GM18858 (cell line): ENCODE measurements around the gene C18orf54.
"Not testable (repeated sequence)": the region's sequence is repeated elsewhere in the genome, so short reads cannot be mapped to it uniquely, and the experiment has no call there.

Experiments
- ATAC-seq: cut with Tn5 transposase; IDR thresholded peaks from one replicate; pipeline ENCODE4 v1.9.1; 2021; ENCODE audit not compliant: unreplicated experiment

The C18orf54 gene

DNA sequence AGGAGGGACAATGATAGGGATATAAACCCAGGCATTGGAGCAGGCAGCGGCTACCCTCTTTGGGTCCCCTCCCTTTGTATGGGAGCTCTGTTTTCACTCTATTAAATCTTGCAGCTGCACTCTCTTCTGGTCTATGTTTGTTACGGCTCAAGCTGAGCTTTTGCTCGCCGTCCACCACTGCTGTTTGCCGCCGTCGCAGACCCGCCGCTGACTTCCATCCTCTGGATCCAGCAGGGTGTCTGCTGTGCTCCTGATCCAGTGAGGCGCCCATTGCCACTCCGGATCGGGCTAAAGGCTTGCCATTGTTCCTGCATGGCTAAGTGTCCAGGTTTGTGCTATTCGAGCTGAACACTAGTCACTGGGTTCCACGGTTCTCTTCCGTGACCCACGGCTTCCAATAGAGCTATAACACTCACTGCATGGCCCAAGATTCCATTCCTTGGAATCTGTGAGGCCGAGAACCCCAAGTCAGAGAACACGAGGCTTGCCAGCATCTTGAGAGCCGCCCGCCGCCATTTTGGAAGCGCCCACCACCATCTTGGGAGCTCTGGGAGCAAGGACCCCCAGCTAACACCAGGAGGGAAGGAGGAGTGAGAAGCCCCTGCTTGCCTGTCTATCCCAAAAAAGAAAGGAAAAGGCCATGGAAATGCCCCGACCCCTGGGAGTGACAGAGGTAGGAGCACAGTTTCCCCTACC is 29.2 kb downstream of the C18orf54 start:
- not testable (repeated sequence) for ATAC-seq

GRCh38 chr18:54387631-54388030 is 29.9 kb downstream of the C18orf54 start:
- ATAC-seq: no peak

DNA sequence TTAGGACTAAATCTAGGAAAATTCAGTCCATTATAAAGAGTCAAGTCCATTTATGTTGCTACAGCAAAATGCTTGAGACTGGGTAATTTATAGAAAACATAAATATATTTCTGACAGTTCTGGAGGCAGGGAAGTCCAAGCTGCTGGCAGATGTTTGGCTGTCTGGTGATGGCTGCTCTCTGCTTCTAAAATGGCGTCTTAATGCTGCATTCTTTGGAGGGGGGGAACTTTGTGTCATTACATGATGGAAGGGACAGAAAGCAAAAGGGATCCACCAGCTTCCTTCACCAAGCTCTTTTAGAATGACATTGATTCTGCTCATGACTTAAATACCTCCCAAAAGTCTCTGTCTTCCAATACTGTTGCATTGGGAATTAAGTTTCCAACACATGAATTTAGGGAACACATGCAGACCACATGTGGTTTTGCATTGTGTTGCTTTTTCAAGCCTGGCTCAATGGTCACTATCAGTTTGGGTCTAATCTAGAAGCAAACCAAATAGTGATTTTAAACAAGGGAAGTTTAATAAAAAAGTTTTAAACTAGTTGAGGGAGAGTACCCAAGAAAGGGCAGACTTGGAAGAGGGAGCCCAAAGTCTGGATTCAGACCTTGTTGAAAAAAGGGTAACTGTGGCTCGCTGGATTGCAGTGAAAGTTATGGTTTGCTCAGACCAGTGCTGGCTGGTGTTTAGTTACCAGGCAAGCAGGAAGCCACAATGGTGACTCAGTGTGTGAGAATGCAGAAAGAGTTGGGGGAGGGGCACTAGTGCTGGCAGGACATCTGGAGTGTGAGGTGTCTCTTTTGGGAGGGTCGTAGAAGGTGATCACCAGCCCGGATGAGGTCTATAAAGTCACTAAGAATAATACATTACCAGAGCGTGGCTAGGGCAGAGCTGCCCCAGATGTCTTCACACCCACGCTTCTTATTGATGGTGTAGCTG is 30.8 kb downstream of the C18orf54 start:
- peak; percentile 90 for ATAC-seq

DNA sequence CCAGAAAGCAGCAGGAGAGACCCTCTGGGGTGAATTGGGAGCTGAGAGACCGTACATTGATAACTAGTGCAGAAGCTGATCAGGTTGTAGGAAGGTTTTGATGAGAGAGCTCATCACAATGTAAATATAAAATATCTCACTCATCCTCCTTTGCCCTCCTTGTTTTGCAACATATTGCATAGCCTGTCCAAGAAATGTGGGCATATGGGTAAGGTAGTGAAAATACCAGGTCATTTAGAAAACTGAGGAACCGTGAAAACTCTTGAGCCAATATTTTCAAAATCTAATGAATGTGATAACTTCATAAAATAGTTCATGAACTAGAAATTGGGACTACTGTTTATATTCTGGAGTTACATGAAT is 31.4 kb downstream of the C18orf54 start:
- ATAC-seq: no peak

GRCh38 chr18:54390838-54391237 is 33.1 kb downstream of the C18orf54 start:
- ATAC-seq: no peak

DNA sequence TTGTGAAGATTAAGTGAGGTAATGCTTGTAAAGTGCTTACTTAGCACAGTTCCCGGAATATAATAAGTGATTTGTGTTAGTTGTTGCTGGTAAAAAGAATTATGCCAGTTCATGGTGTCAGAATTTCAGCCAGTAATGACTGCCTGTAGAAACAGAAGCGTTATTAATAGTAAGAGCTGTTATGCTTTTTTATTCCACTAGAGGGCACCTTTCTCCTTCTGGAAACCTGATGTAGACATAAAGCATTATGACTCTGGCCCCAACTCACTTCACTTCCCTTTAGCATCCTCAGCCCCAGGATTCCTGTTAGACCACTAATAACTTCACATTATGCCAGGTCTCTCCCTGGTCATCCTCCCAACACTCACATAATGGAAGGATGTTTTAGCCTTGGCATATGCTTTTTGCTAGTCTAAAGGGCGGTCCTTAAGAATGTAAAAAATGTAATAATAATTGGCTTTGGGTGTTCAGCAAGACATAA is 34.9 kb downstream of the C18orf54 start:
- peak; percentile 51 for ATAC-seq

DNA sequence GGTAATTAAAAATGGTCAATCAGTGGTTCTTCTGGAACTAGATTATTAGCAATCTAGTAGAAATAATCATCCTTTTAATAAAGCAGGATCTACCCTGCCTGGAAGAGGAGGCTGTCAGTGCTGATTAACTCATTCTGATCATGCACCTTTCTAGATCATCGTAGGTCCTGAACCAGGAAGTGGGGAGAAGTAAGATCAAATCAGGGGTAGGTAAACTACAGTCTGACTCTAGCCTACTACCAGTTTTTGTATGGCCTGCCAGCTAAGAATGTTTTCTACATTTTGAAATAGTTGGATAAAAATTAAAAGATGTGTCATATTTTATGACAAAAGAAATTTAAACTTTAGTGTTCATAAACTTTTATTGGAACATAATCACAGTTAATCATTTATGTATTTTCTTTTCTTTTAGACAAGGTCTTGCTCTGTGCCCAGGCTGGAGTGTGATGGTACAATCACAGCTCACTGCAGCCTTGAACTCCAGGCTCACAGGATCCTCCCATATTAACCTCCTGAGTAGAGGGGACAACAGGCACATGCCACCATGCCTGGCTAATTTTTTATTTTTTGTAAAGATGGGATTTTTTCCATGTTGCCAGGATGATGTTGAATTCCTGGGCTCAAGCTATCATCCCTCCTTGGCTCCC is 36.1 kb downstream of the C18orf54 start:
- ATAC-seq: no peak

GRCh38 chr18:54396760-54397159 is 39.1 kb downstream of the C18orf54 start:
- no peak for ATAC-seq

GRCh38 chr18:54405290-54405689 is 47.6 kb downstream of the C18orf54 start:
- no peak for ATAC-seq

DNA sequence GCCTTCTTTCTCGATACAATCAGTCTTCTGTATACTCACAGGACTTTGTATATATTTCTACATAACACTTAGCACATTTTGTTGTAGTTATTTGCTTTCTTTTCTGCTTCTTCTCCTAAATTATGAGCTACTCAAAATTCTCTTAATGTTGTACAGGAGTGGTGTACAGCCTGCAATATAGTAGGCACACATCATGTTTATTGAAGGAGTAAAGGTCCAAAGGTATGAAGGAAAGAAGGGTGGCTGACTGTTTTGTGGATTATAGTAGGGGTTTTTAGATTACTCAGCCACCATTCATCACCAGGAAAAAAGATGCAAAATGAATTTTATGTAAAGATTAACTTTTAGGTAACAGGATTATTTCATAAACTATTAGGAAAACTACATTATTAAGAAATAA is 54.1 kb downstream of the C18orf54 start:
- no peak for ATAC-seq

DNA sequence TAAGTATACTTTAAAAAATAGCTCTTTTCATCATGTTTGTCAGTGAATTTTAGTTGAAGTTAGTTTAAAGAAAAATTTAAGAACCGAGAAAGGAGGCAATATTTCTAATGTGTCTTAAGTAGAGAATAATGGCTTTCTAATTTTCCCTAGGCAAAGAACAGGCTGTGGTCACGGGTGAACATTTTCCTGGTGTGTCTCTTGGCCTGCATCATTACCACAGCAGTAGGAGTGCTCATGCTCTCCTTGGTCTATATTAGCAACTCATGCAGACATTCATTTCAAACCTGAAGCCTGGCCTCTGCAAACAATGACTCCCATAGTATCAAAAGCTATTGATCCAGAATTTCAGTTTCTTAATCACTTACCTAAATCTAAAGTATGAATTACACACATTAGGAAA is 57.4 kb downstream of the C18orf54 start:
- no peak for ATAC-seq

DNA sequence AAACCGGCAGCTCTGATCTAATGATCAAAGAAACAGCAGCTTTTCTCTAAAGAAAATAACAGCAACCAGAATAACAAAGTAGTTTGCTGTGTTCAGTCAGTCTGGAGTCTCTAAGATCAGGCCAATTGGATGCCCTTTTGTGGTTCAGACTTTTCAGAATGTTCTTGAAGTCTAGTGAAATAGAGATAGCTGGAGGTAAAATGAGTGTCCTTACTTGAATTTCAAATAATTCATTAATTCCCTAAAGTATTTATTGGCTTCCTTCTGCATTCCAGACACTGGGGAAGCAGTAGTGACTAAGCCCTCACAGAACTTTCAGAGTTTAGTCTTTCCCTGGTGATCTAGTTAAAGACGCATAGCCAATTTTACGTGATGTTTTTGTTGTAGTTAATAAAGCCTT is 58.7 kb downstream of the C18orf54 start:
- ATAC-seq: no peak

GRCh38 chr18:54423831-54424230 is 66.1 kb downstream of the C18orf54 start:
- ATAC-seq: no peak

GRCh38 chr18:54426085-54426665 is 68.5 kb downstream of the C18orf54 start:
- ATAC-seq: no peak
